ENCODE results near the gene FOXP1. TPM values are rescaled to one million over a fixed set of nuclear protein-coding genes. Genes with fewer than 3 reads are reported as not detected.

FOXP1 gene
- total RNA-seq, 1 experiment from 2014 or later: 2.9 TPM

- H3K4me3 ChIP-seq (ENCODE audit: low read depth in 2 of 2, low read length in 2 of 2): no peak overlapping the region
- H3K27me3 ChIP-seq (ENCODE audit: control insufficient read depth, insufficient read depth, low read length): no peaks in the 10 kb centered on the region
- no peak for TF ChIP-seq REST (IDR thresholded peaks at IDR 0.05; ENCODE audit: insufficient read depth in 1 of 2, low read depth in 2 of 2, low read length in 1 of 2)
- no peak for TF ChIP-seq POLR2AphosphoS5 (IDR thresholded peaks at IDR 0.05; ENCODE audit: low read depth, low read length)
- no peak for TF ChIP-seq CTCF (IDR thresholded peaks at IDR 0.05)
- TF ChIP-seq SIN3A (IDR thresholded peaks at IDR 0.05; ENCODE audit: borderline replicate concordance, insufficient read depth, low read depth, low read length): no peak
- TF ChIP-seq TCF7L2 (IDR thresholded peaks at IDR 0.05; ENCODE audit: low read depth, low read length): no peak
- no peaks in the 10 kb centered on the region for H3K9me3 ChIP-seq (ENCODE audit: control insufficient read depth, insufficient read depth, low read depth, low read length)
- H3K4me1 ChIP-seq (ENCODE audit: control insufficient read depth, insufficient read depth, low read length): no peaks in the 10 kb centered on the region
- in situ Hi-C loops (cut with HindIII; ENCODE audit: low pct_unique_long_range_greater_than_20kb, low sequenced_read_pairs): no loop called here
- ChIA-PET CTCF (no interaction called here), POLR2A (no interaction called here)
- no peaks in the 10 kb centered on the region for H3K36me3 ChIP-seq (ENCODE audit: control insufficient read depth, insufficient read depth, low read length)
- H3K27ac ChIP-seq (ENCODE audit: low read length): no peak overlapping the region
- ATAC-seq (no peak), DNase-seq (ENCODE audit: low read depth, low spot score) (no peak)
- no TSS peak for BruUV-seq (replicated peaks)
- intact Hi-C loops (cut with micrococcal nuclease; ENCODE audit: unreplicated experiment): no loop called here
Observed at GRCh38 chr3:71591101-71591500, 7.6 kb upstream of the FOXP1 start.

GRCh38 chr3:71589132-71589531, 5.6 kb upstream of the FOXP1 start:
- intact Hi-C loops (cut with micrococcal nuclease; ENCODE audit: unreplicated experiment) (loop anchor here (5.0 kb wide), 1 partner anchor 582 kb away; no protein-coding TSS in a partner anchor), in situ Hi-C loops (cut with HindIII; ENCODE audit: low pct_unique_long_range_greater_than_20kb, low sequenced_read_pairs) (no loop called here)
- Histone ChIP-seq H3K4me1 (ENCODE audit: control insufficient read depth, insufficient read depth, low read length) (no peaks in the 10 kb centered on the region), H3K27me3 (ENCODE audit: control insufficient read depth, insufficient read depth, low read length) (no peaks in the 10 kb centered on the region), H3K4me3 (ENCODE audit: low read depth in 2 of 2, low read length in 2 of 2) (no peak overlapping the region), H3K27ac (ENCODE audit: low read length) (no peak overlapping the region), H3K36me3 (ENCODE audit: control insufficient read depth, insufficient read depth, low read length) (no peaks in the 10 kb centered on the region), H3K9me3 (ENCODE audit: control insufficient read depth, insufficient read depth, low read depth, low read length) (no peaks in the 10 kb centered on the region)
- no peak for ATAC-seq
- TF ChIP-seq CTCF (IDR thresholded peaks at IDR 0.05) (no peak), SIN3A (IDR thresholded peaks at IDR 0.05; ENCODE audit: borderline replicate concordance, insufficient read depth, low read depth, low read length) (no peak), POLR2AphosphoS5 (IDR thresholded peaks at IDR 0.05; ENCODE audit: low read depth, low read length) (no peak), REST (IDR thresholded peaks at IDR 0.05; ENCODE audit: insufficient read depth in 1 of 2, low read depth in 2 of 2, low read length in 1 of 2) (no peak), TCF7L2 (IDR thresholded peaks at IDR 0.05; ENCODE audit: low read depth, low read length) (no peak)
- DNase-seq (ENCODE audit: low read depth, low spot score): no peak
- CTCF ChIA-PET: no interaction called here
- BruUV-seq (replicated peaks): no TSS peak
- POLR2A ChIA-PET: no interaction called here

Measured in Panc1 (cell line).